GM21825 (cell line): ENCODE data around the gene SORBS2.

ENCODE experiments used
- ATAC-seq: cut with Tn5 transposase; IDR thresholded peaks from one replicate; pipeline ENCODE4 v1.9.1; 2021; ENCODE audit warnings: mild to moderate bottlenecking, moderate library complexity; ENCODE audit not compliant: unreplicated experiment

The SORBS2 gene

GRCh38 chr4:185654311-185654710 is 157.7 kb downstream of the SORBS2 start:
- no peak for ATAC-seq

GRCh38 chr4:185651851-185652250 is 160.1 kb downstream of the SORBS2 start:
- ATAC-seq = no peak

DNA sequence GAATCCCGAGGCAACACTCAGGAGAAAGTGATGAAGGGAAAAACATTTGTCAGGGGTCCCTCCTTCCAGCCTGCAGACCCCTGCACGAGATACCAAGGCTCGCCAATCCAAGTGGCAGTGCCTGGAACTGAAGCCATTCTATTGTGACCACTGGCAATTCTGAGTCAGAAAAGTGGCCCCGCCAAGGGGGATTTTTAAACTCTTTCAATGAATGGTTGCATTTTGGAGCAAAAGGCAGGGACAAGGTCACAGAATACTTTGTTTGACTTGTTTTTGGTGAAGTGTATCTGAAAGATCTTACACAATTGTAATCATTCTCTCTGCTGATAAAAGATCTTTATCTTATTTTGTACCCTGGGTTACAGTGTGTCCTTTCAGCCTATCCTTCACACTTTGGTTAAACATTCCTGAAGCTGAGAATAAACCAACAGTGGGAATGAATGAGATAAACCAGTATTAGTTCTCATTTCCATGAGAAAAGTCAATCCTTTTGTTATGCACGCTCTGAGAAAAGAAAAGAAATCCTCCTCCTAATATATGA is 160.8 kb downstream of the SORBS2 start:
- ATAC-seq = no peak

DNA sequence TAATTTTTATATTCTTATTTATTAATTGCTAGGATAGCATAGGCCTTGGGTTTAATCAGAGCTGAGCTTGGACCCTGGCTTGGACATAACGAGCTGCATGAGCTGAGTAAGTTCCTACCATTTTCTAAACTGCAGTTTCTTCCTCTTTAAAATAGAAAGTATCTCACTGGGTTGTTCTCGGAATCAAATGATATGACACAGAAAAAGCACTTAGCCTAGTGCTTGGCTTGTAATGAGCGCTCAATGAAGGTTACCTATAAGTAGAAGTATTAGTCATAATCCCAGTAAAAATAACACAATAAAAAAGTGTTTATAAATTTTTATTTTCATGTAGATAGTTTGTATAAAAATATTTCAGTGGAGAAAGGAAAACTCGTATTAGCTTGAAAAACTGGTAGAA is 163.4 kb downstream of the SORBS2 start:
- ATAC-seq = no peak

DNA sequence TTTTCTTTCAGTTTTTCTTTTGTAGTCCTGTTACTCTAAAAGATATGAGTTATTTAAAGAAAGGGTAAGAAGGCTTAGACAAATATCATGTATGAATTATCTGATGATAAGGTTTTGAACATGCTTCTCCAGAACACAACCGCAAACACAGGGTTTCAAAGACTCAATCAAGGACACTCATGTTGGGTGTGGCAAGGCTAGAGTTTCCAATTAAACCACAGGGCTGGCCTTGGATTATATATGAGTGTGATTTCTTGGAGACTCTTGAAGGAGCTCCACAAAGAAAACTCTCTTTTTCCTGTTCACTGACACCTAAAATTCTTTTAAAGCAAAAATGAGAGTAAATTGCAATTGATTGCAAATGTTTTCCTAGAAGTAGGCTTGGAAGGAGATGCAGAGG is 166.6 kb downstream of the SORBS2 start:
- ATAC-seq = no peak

- no peak for ATAC-seq
Measured at GRCh38 chr4:185644408-185644807, 167.6 kb downstream of the SORBS2 start.

GRCh38 chr4:185642907-185643306 is 169.1 kb downstream of the SORBS2 start:
- no peak for ATAC-seq

- ATAC-seq = no peak
Measured at GRCh38 chr4:185640811-185641675, 171.0 kb downstream of the SORBS2 start.

- no peak for ATAC-seq
Measured at GRCh38 chr4:185638548-185639301, 173.3 kb downstream of the SORBS2 start.

- no peak for ATAC-seq
Measured at GRCh38 chr4:185638093-185638492, 173.9 kb downstream of the SORBS2 start.

DNA sequence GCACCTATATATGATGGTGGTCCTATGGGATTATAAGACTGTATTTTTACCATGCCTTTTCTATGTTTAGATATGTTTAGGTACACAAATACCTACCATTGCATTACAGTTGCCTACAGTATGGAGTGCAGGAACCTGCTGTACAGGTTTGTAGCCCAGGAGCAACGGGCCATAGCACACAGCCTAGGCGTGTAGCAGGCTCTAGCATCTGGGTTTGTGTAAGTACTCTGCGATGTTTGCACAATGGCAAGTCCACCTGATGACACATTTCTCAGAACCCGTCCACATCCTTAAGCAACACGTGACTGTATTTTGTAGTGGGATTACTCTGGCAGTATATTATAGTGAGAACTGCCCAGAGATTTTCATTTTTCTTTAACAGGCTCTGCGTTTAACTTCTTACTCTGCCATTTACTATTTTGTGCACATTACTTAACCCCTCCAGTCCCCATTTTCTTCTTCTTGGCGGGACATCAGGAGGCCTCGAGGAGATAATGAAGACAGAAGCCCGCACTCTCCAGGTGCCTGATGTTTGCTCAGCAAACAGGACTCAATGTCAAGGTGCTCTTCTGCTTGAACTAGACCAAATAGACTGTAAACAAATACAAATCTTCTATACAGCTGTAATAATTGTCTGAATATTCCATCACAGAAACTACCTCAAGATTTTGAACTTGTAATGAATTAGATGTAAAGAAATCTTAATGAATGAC is 174.7 kb downstream of the SORBS2 start:
- ATAC-seq = no peak

DNA sequence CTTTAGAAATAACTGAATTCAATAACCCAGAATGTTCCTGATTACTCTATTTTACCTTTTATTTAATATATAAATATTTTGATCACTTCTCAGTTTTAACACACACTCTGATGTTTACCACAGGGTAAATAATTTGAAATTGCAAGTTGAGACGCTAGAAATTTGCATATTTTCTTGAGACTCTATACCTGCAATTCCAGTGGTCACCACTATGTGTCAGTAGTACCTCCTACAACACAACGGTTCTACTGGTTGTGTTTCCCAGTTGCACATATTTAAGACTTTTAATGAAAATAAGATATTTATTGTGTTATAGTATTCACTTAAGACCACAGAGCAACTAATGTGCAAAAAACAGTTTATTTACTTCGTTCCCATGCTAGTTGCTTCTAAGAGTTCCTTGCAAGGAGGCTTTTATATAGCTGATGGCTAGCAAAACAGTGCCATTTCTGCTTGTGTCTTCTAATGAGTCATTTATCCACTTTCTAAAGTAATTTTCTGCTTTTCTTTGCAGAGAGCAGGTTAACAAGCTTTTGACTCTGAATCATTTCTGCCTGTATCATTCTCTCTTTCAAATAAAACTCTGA is 177.8 kb downstream of the SORBS2 start:
- ATAC-seq = no peak

GRCh38 chr4:185626798-185627197 is 185.2 kb downstream of the SORBS2 start:
- ATAC-seq = no peak

DNA sequence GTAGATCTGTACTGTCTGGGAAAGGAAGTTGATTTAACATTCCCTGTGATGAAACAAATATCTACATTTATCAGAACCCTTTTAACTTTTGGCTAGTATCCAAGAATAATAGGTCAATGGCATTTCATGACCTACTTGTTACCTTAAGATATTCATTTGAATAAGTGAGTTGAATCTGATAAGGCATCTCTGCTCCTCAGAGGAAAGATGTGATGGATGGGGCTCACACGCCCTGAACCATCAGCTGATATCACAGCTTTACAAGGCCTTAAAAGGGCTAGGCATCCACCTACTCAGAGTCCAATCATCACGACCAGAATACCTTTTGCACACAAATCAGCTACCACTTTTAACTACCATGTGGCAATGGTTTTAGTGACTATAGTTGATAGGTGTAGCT is 186.5 kb downstream of the SORBS2 start:
- no peak for ATAC-seq

DNA sequence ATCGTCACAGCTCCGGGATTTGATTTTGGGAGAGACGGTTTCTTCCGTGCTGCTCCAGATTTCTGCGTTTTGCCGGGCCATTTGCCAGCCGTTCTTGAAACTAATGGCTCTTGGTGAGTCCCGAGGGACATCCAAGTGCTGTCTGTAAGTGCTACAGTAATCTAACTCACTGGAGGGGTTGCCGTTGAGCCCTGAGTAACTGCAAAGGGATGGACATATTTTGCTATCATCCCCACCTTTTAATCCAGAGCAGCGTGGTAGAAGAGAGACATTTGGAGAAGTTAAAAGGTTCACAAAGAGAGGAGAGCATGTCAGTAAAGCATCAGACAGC is 187.8 kb downstream of the SORBS2 start:
- ATAC-seq = no peak

GRCh38 chr4:185623444-185624258 is 188.3 kb downstream of the SORBS2 start:
- ATAC-seq = no peak

GRCh38 chr4:185608185-185608584 is 203.8 kb downstream of the SORBS2 start:
- no peak for ATAC-seq

- no peak for ATAC-seq
Measured at GRCh38 chr4:185602397-185602796, 209.6 kb downstream of the SORBS2 start.

DNA sequence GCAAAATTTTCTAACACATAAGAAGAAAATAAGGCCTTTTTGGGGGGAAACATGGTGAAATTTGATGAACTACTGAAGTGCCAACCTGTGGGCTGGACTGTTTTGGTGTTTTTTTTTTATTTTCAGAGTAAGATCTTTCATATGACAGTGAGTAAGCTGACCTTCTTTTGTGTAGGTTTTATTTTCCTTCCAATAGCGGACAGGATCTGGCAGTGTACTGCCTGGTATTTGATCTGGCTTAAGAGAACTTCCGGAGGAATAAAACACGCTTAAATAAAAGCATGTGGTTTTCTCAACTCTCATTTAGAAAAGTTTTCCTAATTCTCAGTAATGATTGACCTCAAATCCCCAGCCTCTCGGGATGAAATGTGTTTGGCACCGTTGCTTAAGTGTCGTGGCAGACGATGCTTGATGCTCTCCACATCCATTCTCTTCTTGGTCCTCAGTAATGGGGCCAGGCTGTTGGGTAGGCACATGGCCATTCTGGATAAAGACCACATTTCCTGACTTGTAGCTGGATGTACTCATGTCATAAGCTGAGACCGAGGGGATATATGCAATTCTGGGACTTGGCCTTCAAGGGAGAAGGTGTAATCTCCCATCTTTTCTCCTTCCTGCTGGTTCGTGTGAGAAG is 211.1 kb downstream of the SORBS2 start:
- ATAC-seq = no peak
